Mesenchymal stem cell (in vitro differentiated cells and primary cell): ENCODE measurements around the gene HLCS.

Source experiments
- DNase-seq: peaks from one replicate; pipeline ENCODE4 v3.0.0-alpha.2; 2013
- H2AFZ ChIP-seq: one replicate; pipeline ENCODE4 v1.6.1; 2013; ENCODE audit warnings: low read depth, mild to moderate bottlenecking, control low read depth, inconsistent platforms, low read length, moderate library complexity
- H2AK5ac ChIP-seq: 2 replicates; pipeline ENCODE4 v1.6.1; 2013; ENCODE audit warnings: low read length, moderate library complexity, mild to moderate bottlenecking, inconsistent platforms; ENCODE audit not compliant: severe bottlenecking
- H2BK120ac ChIP-seq: one replicate; pipeline ENCODE4 v1.6.1; 2013; ENCODE audit warnings: low read depth, mild to moderate bottlenecking, inconsistent platforms, low read length, moderate library complexity
- H2BK12ac ChIP-seq, 2 experiments: one replicate each; pipeline ENCODE4 v1.6.1; 2013; ENCODE audit warnings: inconsistent platforms in 2 of 2, low read length in 2 of 2, mild to moderate bottlenecking in 2 of 2, moderate library complexity in 2 of 2, control low read depth in 1 of 2
- H2BK15ac ChIP-seq: one replicate; pipeline ENCODE4 v1.6.1; 2013; ENCODE audit warnings: mild to moderate bottlenecking, low read depth, inconsistent platforms; ENCODE audit not compliant: poor library complexity, severe bottlenecking
- H2BK5ac ChIP-seq: 2 replicates; pipeline ENCODE4 v1.6.1; 2013; ENCODE audit warnings: low read depth, mild to moderate bottlenecking, low read length, control low read depth, inconsistent platforms; ENCODE audit not compliant: poor library complexity, severe bottlenecking
- H3K14ac ChIP-seq, 2 experiments: one replicate each; pipeline ENCODE4 v1.6.1; 2013; ENCODE audit warnings: inconsistent platforms in 2 of 2, low read length in 2 of 2, control low read depth in 1 of 2, mild to moderate bottlenecking in 1 of 2, moderate library complexity in 1 of 2
- H3K18ac ChIP-seq, 2 experiments: one replicate each; pipeline ENCODE4 v1.6.1; 2013; ENCODE audit warnings: inconsistent platforms in 2 of 2, low read length in 2 of 2, control low read depth in 1 of 2, low read depth in 1 of 2, mild to moderate bottlenecking in 1 of 2
- H3K23ac ChIP-seq, 2 experiments: one replicate each; pipeline ENCODE4 v1.6.1; 2013; ENCODE audit warnings: inconsistent platforms in 2 of 2, low read length in 2 of 2, mild to moderate bottlenecking in 2 of 2, moderate library complexity in 2 of 2, control low read depth in 1 of 2
- H3K27ac ChIP-seq: 2 replicates; pipeline ENCODE4 v1.5.1; 2013; ENCODE audit warnings: mild to moderate bottlenecking, moderate library complexity, low read length, control low read depth, inconsistent platforms; ENCODE audit not compliant: poor library complexity, severe bottlenecking
- H3K27me3 ChIP-seq, 2 experiments: 2 replicates each; pipeline versions ENCODE4 v1.6.1 to v1.7.0; 2013; ENCODE audit warnings: low read length in 2 of 2, mild to moderate bottlenecking in 2 of 2, moderate library complexity in 2 of 2, control low read depth in 1 of 2, inconsistent platforms in 1 of 2; ENCODE audit not compliant: control insufficient read depth in 1 of 2, insufficient read depth in 1 of 2
- H3K36me3 ChIP-seq, 2 experiments: 2 replicates each; pipeline versions ENCODE4 v1.6.1 to v1.7.0; 2013; ENCODE audit warnings: low read length in 2 of 2, control low read depth in 1 of 2, inconsistent platforms in 1 of 2, low read depth in 1 of 2, mild to moderate bottlenecking in 1 of 2; ENCODE audit not compliant: insufficient read depth in 2 of 2, control insufficient read depth in 1 of 2
- H3K4ac ChIP-seq, 2 experiments: one replicate each; pipeline ENCODE4 v1.6.1; 2013; ENCODE audit warnings: inconsistent platforms in 2 of 2, low read length in 2 of 2, mild to moderate bottlenecking in 2 of 2, moderate library complexity in 2 of 2, control low read depth in 1 of 2, low read depth in 1 of 2
- H3K4me1 ChIP-seq: 2 replicates; pipeline ENCODE4 v1.6.1; 2013; ENCODE audit warnings: low read depth, low read length, control low read depth; ENCODE audit not compliant: control insufficient read depth, insufficient read depth
- H3K4me2 ChIP-seq: 2 replicates; pipeline ENCODE4 v1.6.1; 2013; ENCODE audit warnings: low read length, mild to moderate bottlenecking, inconsistent platforms; ENCODE audit not compliant: poor library complexity, severe bottlenecking
- H3K4me3 ChIP-seq, 2 experiments: 2 replicates each; pipeline versions ENCODE4 v1.5.1 to v1.7.0; 2013; ENCODE audit warnings: low read length in 2 of 2, mild to moderate bottlenecking in 2 of 2, control low read depth in 1 of 2, low read depth in 1 of 2; ENCODE audit not compliant: insufficient read depth in 1 of 2
- H3K79me1 ChIP-seq: replicated peaks from 2 replicates; pipeline ENCODE4 v1.6.1; 2013; ENCODE audit warnings: mild to moderate bottlenecking, control low read depth, low read length, inconsistent platforms; ENCODE audit not compliant: poor library complexity, severe bottlenecking
- H3K9ac ChIP-seq: 2 replicates; pipeline ENCODE4 v1.7.0; 2013; ENCODE audit warnings: mild to moderate bottlenecking, low read length, moderate library complexity
- H3K9me3 ChIP-seq: 2 replicates; pipeline ENCODE4 v1.7.0; 2013; ENCODE audit warnings: mild to moderate bottlenecking, low read length; ENCODE audit not compliant: control insufficient read depth
- H4K8ac ChIP-seq: one replicate; pipeline ENCODE4 v1.6.1; 2013; ENCODE audit warnings: inconsistent platforms, mild to moderate bottlenecking, low read length, moderate library complexity
- H4K91ac ChIP-seq: one replicate; pipeline ENCODE4 v1.6.1; 2013; ENCODE audit warnings: mild to moderate bottlenecking, low read length, inconsistent platforms
- WGBS: methylation state at CpG from one replicate; pipeline ENCODE4 v1.1.7; 2013; ENCODE audit warnings: mixed read lengths; 5-methylcytosine and 5-hydroxymethylcytosine counted together

Gene HLCS

DNA sequence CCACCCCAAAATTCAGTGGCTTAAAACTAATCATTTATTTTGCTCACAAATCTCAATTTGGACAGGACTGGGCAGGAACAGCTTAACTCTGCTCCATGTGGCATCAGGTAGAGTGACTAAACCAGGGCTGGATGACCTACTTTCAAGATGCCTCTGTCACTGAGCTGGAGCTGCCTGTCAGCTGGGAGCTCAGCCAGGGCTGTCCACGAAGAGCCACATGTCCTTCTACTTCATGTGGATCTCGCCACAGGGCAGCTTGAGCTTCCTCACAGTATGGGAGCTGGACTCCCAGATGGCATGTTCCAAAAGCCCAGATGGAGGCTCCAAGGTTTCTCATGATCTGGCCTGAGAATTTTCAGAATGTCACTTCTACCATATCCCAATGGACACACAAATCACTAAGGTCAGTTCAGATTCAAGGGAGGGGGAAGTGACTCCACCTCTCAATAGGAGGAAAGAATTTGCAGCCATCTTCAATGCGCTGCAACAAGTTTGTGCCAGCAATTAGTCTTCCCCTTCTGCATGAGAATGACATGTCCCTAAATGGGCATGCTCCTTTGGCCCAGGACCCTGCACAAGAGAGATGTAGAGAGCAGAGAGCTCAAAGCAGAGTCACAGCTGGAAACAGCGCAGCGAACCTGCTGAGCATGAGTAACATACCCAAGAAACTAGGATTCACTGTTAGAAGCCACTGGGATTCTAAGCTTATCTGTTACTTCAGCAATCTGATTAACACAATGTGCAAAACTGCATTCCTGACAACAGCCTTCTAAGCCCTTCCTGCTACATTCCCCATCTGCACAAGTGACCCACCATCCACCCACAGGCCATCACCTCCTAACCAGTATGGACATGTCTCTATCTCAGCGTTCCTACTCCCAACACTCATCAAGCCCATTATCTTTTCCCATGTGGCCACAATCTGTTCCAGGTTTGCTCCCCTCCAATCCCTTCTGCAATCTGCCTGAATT, 17.0 kb downstream of the HLCS start:
- Histone ChIP-seq H3K9me3 (peaks cover 6% of the 10 kb centered on the region), H3K14ac (no peak overlapping the region), H3K79me1 (peaks cover 10% of the 10 kb centered on the region), H2BK120ac (no peak overlapping the region), H2BK15ac (no peak overlapping the region), H2BK12ac (no peak overlapping the region), H2BK5ac (no peak overlapping the region), H3K4me3 (no peak overlapping the region), H3K4me2 (no peak overlapping the region), H3K27me3 (no peaks in the 10 kb centered on the region), H3K27ac (no peak overlapping the region), H3K4me1 (peaks cover 4% of the 10 kb centered on the region), H2AFZ (no peak overlapping the region), H4K8ac (no peak overlapping the region), H3K9ac (no peak overlapping the region), H3K23ac (no peak overlapping the region), H3K4ac (no peak overlapping the region), H3K18ac (no peak overlapping the region), H2AK5ac (no peak overlapping the region), H4K91ac (no peak overlapping the region), H3K36me3 (peaks cover 9 to 31% of the 10 kb centered on the region in 2 experiments)
- no peak for DNase-seq
- 93% methylated on average over 6 of the region's 6 CpGs for WGBS

DNA sequence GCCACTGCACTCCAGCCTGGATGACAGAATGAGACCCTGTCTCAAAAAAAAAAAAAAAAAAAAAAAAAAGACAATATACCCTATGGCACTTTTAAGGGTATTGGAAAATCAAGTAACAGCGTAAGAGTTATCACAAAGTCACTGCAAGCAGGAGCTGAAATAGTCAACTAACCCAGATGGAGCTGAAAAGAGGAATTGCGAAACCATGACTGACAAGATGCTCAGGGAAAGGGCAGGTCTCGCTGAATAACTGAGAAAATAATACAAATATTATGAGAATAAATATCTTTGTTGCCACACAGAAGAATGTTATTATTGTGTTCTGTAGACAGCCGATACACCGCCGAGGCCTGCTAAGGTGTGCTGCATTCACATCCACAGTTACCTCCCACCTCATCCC, 17.8 kb downstream of the HLCS start:
- Histone ChIP-seq H3K4me1 (peaks cover 4% of the 10 kb centered on the region), H3K9ac (no peak overlapping the region)
- DNase-seq: no peak

DNA sequence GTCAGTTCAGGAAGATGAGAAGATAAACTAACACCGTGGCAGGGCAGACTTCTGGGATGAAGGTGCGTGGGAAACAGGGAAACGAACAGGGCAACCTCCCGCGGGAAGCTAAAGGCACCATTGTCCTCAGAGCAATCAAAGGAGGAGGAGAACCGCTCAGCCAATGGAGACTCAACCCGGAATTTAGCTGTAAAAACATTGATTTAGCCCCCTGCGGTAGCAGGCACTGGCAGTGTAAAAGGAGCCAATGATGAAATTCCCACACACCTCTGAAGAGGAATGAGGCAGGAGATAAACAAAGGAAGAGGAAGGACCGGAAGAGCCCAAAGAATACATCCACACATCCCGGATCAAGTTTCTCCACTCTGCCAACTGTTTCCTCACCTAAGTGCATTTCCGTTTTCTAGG, 19.5 kb downstream of the HLCS start:
- Histone ChIP-seq H4K91ac (no peak overlapping the region), H3K18ac (no peak overlapping the region), H3K27me3 (no peaks in the 10 kb centered on the region), H3K27ac (no peak overlapping the region), H2AK5ac (no peak overlapping the region), H3K4me1 (peaks cover 4% of the 10 kb centered on the region), H4K8ac (no peak overlapping the region), H3K36me3 (peaks cover 13 to 31% of the 10 kb centered on the region in 2 experiments), H2AFZ (no peak overlapping the region), H3K4me2 (no peak overlapping the region), H3K9me3 (peaks cover 6% of the 10 kb centered on the region), H3K79me1 (peaks cover 9% of the 10 kb centered on the region), H3K4ac (no peak overlapping the region), H3K9ac (no peak overlapping the region), H3K4me3 (no peak overlapping the region), H3K14ac (no peak overlapping the region), H2BK5ac (no peak overlapping the region), H2BK15ac (no peak overlapping the region), H2BK120ac (no peak overlapping the region), H2BK12ac (no peak overlapping the region), H3K23ac (no peak overlapping the region)
- DNase-seq: no peak
- WGBS: 59% methylated on average over 11 of the region's 11 CpGs

More for the DNA sequence above, 17.8 kb downstream of the HLCS start:
- no peaks in the 10 kb centered on the region for H3K27me3 ChIP-seq
- peaks cover 10% of the 10 kb centered on the region for H3K79me1 ChIP-seq
- no peak overlapping the region for H2BK5ac ChIP-seq
- H2BK120ac ChIP-seq: no peak overlapping the region
- no peak overlapping the region for H2AK5ac ChIP-seq
- H3K9me3 ChIP-seq: peaks cover 6% of the 10 kb centered on the region
- H3K4me2 ChIP-seq: no peak overlapping the region
- H3K14ac ChIP-seq: no peak overlapping the region
- no peak overlapping the region for H2BK15ac ChIP-seq
- no peak overlapping the region for H2AFZ ChIP-seq
- H4K91ac ChIP-seq: no peak overlapping the region
- no peak overlapping the region for H3K23ac ChIP-seq
- H3K27ac ChIP-seq: no peak overlapping the region
- no peak overlapping the region for H3K4ac ChIP-seq
- WGBS: 98% methylated on average over 3 of the region's 6 CpGs
- H3K36me3 ChIP-seq: peaks cover 9 to 31% of the 10 kb centered on the region in 2 experiments
- H2BK12ac ChIP-seq: no peak overlapping the region
- H3K4me3 ChIP-seq: no peak overlapping the region
- no peak overlapping the region for H4K8ac ChIP-seq
- no peak overlapping the region for H3K18ac ChIP-seq

DNA sequence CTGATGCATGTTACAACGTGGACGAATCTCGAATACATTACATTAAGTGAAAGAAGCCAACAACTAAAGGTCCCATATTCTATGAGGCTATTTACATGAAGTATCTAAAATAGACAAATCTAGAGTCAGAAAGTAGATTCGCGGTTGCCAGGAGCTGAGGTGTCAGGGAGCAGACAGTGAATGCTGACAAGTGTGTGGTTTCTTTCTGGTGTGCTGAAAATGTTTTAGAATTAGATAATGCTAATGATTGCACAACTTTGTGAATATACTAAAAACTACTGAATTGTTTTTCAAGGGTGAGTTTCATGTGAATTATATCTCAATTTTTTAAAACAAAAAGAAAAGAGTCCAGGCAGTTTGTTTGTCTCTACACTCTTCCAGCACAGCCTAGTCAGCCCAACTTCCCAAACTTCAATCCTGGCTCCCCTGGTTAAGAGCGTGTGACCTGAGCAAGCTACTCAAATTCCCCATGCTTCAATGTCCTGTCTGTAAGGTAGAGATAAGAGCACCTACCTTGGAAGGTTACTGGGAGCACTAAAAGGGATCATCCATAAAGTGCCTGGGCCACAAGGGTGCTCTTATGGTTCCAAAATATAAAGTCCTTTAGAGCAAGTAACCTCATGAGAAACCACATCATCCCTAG, 20.9 kb downstream of the HLCS start:
- Histone ChIP-seq H3K4me1 (peaks cover 4% of the 10 kb centered on the region), H3K27me3 (no peaks in the 10 kb centered on the region), H2BK120ac (no peak overlapping the region), H4K8ac (no peak overlapping the region), H3K9ac (no peak overlapping the region), H2AFZ (no peak overlapping the region), H3K14ac (no peak overlapping the region), H3K4me3 (no peak overlapping the region), H2BK12ac (no peak overlapping the region), H3K36me3 (peaks cover 15 to 25% of the 10 kb centered on the region in 2 experiments), H3K4me2 (no peak overlapping the region), H3K9me3 (peaks cover 6% of the 10 kb centered on the region), H3K4ac (no peak overlapping the region), H2BK5ac (no peak overlapping the region), H2BK15ac (no peak overlapping the region), H2AK5ac (no peak overlapping the region), H3K23ac (no peak overlapping the region), H3K18ac (no peak overlapping the region), H3K27ac (no peak overlapping the region), H3K79me1 (peaks cover 5% of the 10 kb centered on the region), H4K91ac (no peak overlapping the region)
- DNase-seq: no peak
- 100% methylated on average over 2 of the region's 6 CpGs for WGBS
